GM12865 (cell line): ENCODE results near the gene SMARCB1.

Experiments used
- DNase-seq: peaks from one replicate; pipeline ENCODE4 v3.0.0; 2010; ENCODE audit warnings: low read depth
- H3K4me3 ChIP-seq: 2 replicates; pipeline ENCODE4 v1.5.1; 2011; ENCODE audit warnings: mild to moderate bottlenecking, low read depth, low read length, control low read depth
- TF ChIP-seq, protein P1 (sequence below): IDR thresholded peaks from 2 replicates; pipeline ENCODE4 v1.5.1; 2011; ENCODE audit warnings: low read length, control low read depth, low read depth, inconsistent platforms; ENCODE audit not compliant: insufficient read depth; ENCODE audit errors: missing control alignments

The SMARCB1 gene

DNA sequence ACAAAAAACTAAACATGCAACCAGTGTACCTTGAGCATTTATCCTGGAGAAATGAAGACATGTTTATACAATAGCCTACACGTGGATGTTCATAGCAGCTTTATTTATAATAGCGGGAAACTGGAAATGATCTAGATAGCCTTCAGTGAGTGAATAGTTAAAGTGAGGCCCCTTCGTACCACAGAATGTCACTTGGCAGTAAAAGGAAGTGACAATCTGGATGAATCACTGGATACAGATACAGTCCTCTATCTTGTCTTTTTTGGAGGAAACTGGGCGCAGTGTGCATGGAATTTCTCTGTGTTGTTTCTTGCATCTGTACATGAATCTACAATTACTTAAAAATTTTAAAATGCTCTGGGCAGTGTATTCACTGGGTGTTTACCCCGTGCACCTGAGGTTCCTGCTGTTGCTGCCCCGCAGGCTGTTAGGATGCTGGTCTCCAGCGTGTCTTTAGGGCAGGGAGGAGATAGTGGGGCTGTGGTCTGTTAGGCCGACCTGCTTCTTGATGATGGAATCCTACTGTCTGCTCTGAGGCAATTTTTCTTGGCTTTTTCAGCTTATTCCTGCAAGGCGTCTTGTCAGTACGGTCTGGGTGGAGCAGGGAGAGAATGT lies 28.9 kb downstream of the SMARCB1 start:
- no peak overlapping the region for H3K4me3 ChIP-seq
- TF ChIP-seq, protein P1, sequence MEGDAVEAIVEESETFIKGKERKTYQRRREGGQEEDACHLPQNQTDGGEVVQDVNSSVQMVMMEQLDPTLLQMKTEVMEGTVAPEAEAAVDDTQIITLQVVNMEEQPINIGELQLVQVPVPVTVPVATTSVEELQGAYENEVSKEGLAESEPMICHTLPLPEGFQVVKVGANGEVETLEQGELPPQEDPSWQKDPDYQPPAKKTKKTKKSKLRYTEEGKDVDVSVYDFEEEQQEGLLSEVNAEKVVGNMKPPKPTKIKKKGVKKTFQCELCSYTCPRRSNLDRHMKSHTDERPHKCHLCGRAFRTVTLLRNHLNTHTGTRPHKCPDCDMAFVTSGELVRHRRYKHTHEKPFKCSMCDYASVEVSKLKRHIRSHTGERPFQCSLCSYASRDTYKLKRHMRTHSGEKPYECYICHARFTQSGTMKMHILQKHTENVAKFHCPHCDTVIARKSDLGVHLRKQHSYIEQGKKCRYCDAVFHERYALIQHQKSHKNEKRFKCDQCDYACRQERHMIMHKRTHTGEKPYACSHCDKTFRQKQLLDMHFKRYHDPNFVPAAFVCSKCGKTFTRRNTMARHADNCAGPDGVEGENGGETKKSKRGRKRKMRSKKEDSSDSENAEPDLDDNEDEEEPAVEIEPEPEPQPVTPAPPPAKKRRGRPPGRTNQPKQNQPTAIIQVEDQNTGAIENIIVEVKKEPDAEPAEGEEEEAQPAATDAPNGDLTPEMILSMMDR: no peak
- DNase-seq: no peak

DNA sequence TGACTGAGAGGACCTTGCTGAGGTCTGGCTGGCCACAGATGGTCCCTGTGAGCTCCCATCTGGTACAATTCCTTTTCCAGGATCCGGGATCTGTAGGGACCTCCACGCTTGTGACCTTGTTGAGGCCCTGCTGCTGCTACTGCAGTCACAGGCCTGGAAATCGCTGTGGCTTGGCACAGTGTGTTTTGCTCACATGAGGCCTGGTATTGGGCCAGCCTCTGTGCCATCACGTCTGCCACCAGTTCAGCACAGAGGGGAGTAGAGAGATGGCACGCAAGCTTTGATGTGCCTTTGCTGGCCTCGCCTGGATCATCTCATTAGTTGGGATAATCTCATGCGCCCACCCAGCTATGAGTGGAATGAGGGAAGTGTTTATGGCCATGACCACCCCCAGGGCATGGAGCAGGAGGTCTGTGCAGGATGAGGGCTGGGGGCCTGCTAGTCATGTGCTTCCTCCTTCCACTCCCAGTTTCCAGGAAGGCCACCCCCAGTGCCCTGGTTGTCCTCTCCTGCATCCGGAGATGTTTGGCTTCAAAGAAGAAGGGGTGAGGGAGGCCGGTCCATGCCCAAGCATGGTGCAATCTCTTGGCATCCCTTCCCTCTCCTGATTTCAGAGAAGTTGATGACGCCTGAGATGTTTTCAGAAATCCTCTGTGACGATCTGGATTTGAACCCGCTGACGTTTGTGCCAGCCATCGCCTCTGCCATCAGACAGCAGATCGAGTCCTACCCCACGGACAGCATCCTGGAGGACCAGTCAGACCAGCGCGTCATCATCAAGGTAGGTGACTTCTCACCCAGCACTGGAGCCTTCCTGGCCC lies 29.6 kb downstream of the SMARCB1 start:
- TF ChIP-seq, protein P1: no peak
- H3K4me3 ChIP-seq: no peak overlapping the region
- DNase-seq: no peak

DNA sequence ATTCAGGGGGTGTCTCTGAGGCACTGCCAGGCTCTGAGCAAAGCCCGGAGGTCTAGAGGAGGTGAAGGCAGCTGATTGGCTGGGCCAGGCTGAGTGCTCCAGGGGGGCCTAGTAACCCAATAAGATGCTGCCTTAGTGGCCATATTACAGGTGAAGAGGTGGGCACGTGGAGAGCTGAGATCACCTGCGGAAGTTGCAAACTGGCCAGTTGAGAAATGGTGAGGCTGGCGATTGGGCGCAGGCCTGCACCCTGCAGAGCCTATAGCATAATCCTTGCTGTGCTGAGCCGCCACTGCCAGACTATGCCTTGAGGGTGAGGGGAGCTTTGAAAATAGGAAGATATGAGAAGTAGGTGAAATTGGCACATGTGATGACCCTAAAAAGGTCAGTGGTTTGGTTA lies 30.4 kb downstream of the SMARCB1 start:
- no peak overlapping the region for H3K4me3 ChIP-seq
- DNase-seq: no peak
- TF ChIP-seq, protein P1: no peak

DNA sequence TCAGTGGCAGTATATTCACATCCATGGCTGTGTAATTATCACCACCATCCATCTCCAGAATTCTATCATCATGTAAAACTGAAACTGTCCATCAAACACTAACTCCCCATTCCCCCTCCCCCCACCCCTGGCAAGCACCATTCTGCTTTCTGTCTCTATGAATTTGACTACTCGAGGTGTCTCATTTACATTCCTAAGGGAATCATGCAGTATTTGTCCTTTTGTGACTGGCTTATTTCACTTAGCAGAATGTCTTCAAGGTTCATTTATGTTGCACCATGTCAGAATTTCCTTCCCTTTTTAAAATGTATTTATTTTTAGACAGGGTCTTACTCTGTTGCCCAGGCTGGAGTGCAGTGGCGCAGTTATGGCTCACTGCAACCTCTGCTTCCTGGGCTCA lies 31.8 kb downstream of the SMARCB1 start:
- DNase-seq: no peak
- TF ChIP-seq, protein P1: no peak
- H3K4me3 ChIP-seq: no peak overlapping the region

DNA sequence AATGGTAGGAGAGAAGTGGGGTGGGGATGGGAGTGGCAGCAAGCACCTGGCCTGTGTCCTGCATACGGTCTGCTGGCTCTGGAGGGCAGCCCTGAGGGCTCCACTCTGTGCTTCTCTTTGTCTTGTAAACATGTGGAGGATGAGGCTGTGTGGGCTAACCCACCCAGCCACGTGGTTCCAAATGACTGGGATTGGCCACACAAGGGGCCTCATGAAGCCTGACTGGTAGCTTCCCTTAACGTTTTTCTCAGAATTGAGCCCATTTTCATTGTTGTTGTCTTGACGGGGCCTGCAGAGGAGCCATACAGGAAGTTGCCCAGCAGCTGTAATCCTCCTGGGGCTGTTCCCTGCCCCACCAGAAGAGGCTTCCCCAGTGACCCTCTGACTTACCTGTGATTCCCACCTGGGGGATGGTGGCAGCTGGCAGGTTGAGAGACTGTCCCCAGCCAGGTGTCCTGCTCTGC lies 34.0 kb downstream of the SMARCB1 start:
- no peak overlapping the region for H3K4me3 ChIP-seq
- TF ChIP-seq, protein P1: no peak
- no peak for DNase-seq

DNA sequence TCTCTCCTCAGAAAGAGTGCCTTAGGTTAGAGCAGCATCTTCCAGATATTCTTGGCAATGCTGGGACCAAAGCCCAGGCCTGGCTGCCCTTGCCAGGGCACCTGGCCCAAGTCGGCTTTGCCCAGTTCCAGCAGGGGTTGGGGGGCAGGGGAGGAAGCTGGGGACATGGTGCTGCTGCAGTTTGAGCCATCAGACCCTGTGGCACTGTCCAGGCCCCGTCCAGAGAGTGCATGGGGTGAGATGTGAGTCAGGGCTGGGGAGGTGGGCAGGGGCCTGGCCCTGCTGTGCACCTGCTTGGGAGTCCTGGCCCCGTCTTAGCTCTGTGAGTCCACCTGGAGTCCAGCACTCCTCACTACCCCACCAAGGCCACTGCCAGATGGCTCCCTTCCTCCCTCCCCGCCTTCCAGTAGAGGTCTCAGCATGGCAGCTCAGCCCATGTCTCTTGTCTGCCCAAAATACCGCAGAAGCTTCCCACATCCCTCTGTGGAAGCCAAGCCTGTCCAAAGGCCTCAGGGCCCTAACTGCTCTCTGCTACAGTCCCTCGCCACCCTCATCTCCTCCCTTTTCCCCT lies 35.4 kb downstream of the SMARCB1 start:
- no peak for DNase-seq
- TF ChIP-seq, protein P1: no peak
- H3K4me3 ChIP-seq: no peak overlapping the region
